ENCODE results near the gene APOA5. TPM values are rescaled to one million over a fixed set of nuclear protein-coding genes. Genes with fewer than 3 reads are reported as not detected.

APOA5 gene
- total RNA-seq, 1 experiment from 2014 or later = 0.11 TPM

- H3K14ac ChIP-seq (ENCODE audit: insufficient read depth, low read length) = no peak overlapping the region
- WGBS (ENCODE audit: extremely low coverage, insufficient read length, low lambda C conversion rate) = no CpG with 5 or more reads among the region's 5 CpGs
Measured at GRCh38 chr11:116775975-116776374, 15.7 kb downstream of the APOA5 start.

More at GRCh38 chr11:116775975-116776374, 15.7 kb downstream of the APOA5 start:
- Histone ChIP-seq H2BK20ac (ENCODE audit: low read depth, low read length, poor library complexity, severe bottlenecking) (no peak overlapping the region), H2BK15ac (ENCODE audit: low read depth, low read length) (no peak overlapping the region), H3K23me2 (ENCODE audit: insufficient read length, low read depth, low read length, poor library complexity, severe bottlenecking) (peaks cover 12% of the 10 kb centered on the region), H3T11ph (ENCODE audit: low read length) (no peak overlapping the region), H2BK12ac (ENCODE audit: insufficient read length, low read depth, low read length) (no peak overlapping the region), H2BK120ac (ENCODE audit: low read depth, low read length, poor library complexity, severe bottlenecking) (no peak overlapping the region), H3K4me1 (ENCODE audit: insufficient read depth, low read length) (peaks cover 4% of the 10 kb centered on the region; the same call in 1 of the 2 replicates), H3K9ac (ENCODE audit: extremely low read depth, insufficient read length, low read length) (no peak overlapping the region), H2AK5ac (ENCODE audit: insufficient read length, low read length) (no peak overlapping the region), H3K27me3 (ENCODE audit: insufficient read depth, low read length) (no peaks in the 10 kb centered on the region), H3K4me2 (ENCODE audit: insufficient read depth, insufficient read length, low read length) (no peak overlapping the region), H3K4ac (ENCODE audit: low read depth, low read length) (no peak overlapping the region), H4K8ac (replicated peaks; ENCODE audit: insufficient read length, low read depth, low read length) (no peak overlapping the region), H3K56ac (ENCODE audit: insufficient read length, low read depth, low read length) (no peak overlapping the region), H4K91ac (ENCODE audit: insufficient read length, low read depth, low read length) (no peak overlapping the region), H3K18ac (ENCODE audit: insufficient read length, low read depth, low read length) (no peak overlapping the region), H3K79me1 (ENCODE audit: insufficient read depth, low read depth, low read length, poor library complexity, severe bottlenecking) (peaks cover 4% of the 10 kb centered on the region), H3K79me2 (ENCODE audit: insufficient read depth, low read length) (peaks cover 9% of the 10 kb centered on the region; the same call in 1 of the 2 replicates), H3K27ac (ENCODE audit: insufficient read length, low read depth, low read length) (no peak overlapping the region), H4K20me1 (ENCODE audit: control insufficient read depth, insufficient read depth, insufficient read length) (no peaks in the 10 kb centered on the region), H3K9me3 (ENCODE audit: control insufficient read depth, low read depth, low read length) (no peaks in the 10 kb centered on the region), H3K23ac (ENCODE audit: insufficient read length, low read depth, low read length) (no peak overlapping the region), H2BK5ac (ENCODE audit: insufficient read length, low read length) (no peak overlapping the region), H4K5ac (ENCODE audit: insufficient read length, low read depth, low read length) (no peak overlapping the region), H2AFZ (ENCODE audit: low read length) (no peak overlapping the region)
- Mint-ChIP-seq H3K4me1 (peaks cover 18 to 20% of the 10 kb centered on the region in 2 experiments), H3K9me3 (no peaks in the 10 kb centered on the region), H3K4me3 (no peak overlapping the region), H3K36me3 (ENCODE audit: insufficient read depth in 1 of 3, low read depth in 3 of 3) (peaks cover 16 to 53% (median 34%) of the 10 kb centered on the region in 3 experiments; a peak in 6 of 7 replicates), H3K27ac (no peak overlapping the region; a peak in 1 of 7 replicates), H3K27me3 (ENCODE audit: low read depth) (no peaks in the 10 kb centered on the region)
- DNase-seq = no peak
- TF ChIP-seq CTCF (conservative IDR thresholded peaks at IDR 0.05) = no peak

All from H9 (cell line).